ENCODE results near the gene TCF7L1. TPM values are rescaled to one million over a fixed set of nuclear protein-coding genes. Genes with fewer than 3 reads are reported as not detected.

The TCF7L1 gene
- polyA plus RNA-seq, 3 donors = 0.05 to 0.09 TPM; not detected in 1

- no peak for TF ChIP-seq CTCF (IDR thresholded peaks at IDR 0.05)
- DNase-seq = no peak
- Mint-ChIP-seq H3K36me3 (no peaks in the 10 kb centered on the region), H3K27me3 (ENCODE audit: low read depth in 3 of 3) (peaks cover 3 to 10% (median 6%) of the 10 kb centered on the region in 3 donors), H3K9me3 (peaks cover 0 to 3% (median 0%) of the 10 kb centered on the region in 7 donors), H3K4me1 (peaks cover 2% of the 10 kb centered on the region), H3K27ac (no peak overlapping the region), H3K4me3 (no peak overlapping the region)
- WGBS (ENCODE audit: insufficient coverage) = 80% methylated on average over 1 of the region's 8 CpGs
- no peaks in the 10 kb centered on the region for H4K20me1 ChIP-seq (ENCODE audit: insufficient read depth, low read length)
- H3K9ac ChIP-seq (ENCODE audit: insufficient read depth, low read length, poor library complexity, severe bottlenecking) = no peak overlapping the region
- no peak overlapping the region for H3K4me2 ChIP-seq (replicated peaks; ENCODE audit: extremely low read depth, low read length, poor library complexity, severe bottlenecking)
- H3K27ac ChIP-seq (ENCODE audit: low read depth in 1 of 2, low read length in 2 of 2) = no peak overlapping the region
- no peak overlapping the region for H2AFZ ChIP-seq (ENCODE audit: insufficient read depth, low read depth, low read length, poor library complexity, severe bottlenecking)
- intact Hi-C loops (cut with micrococcal nuclease) = no loop called here
- H3K79me2 ChIP-seq (ENCODE audit: insufficient read depth, low read length) = no peaks in the 10 kb centered on the region
- H3K9me3 ChIP-seq (replicated peaks in 1 of 2; ENCODE audit: control insufficient read depth in 1 of 2, insufficient read depth in 1 of 2, low read length in 2 of 2) = no peaks in the 10 kb centered on the region
- no peaks in the 10 kb centered on the region for H3K36me3 ChIP-seq (replicated peaks in 1 of 2; ENCODE audit: control insufficient read depth in 1 of 2, insufficient read depth in 2 of 2, low read length in 2 of 2)
- no peaks in the 10 kb centered on the region for H3K4me1 ChIP-seq (ENCODE audit: control insufficient read depth in 1 of 2, insufficient read depth in 2 of 2, low read length in 2 of 2)
- no peaks in the 10 kb centered on the region for H3K27me3 ChIP-seq (ENCODE audit: control insufficient read depth in 2 of 2, insufficient read depth in 2 of 2, low read length in 2 of 2)
- no peak overlapping the region for H3K4me3 ChIP-seq (replicated peaks in 1 of 3; ENCODE audit: low read depth in 2 of 3, low read length in 3 of 3)
Measured at GRCh38 chr2:85247610-85248009, 114.4 kb downstream of the TCF7L1 start.

GRCh38 chr2:85248773-85249509 lies 115.7 kb downstream of the TCF7L1 start:
- no peaks in the 10 kb centered on the region for H3K4me1 ChIP-seq (ENCODE audit: control insufficient read depth in 1 of 2, insufficient read depth in 2 of 2, low read length in 2 of 2)
- H3K4me2 ChIP-seq (replicated peaks; ENCODE audit: extremely low read depth, low read length, poor library complexity, severe bottlenecking) = no peak overlapping the region
- Mint-ChIP-seq H3K27me3 (ENCODE audit: low read depth in 3 of 3) (peaks cover 0 to 6% (median 6%) of the 10 kb centered on the region in 3 donors), H3K36me3 (no peaks in the 10 kb centered on the region), H3K27ac (no peak overlapping the region), H3K4me3 (no peak overlapping the region), H3K9me3 (peaks cover 0 to 3% (median 0%) of the 10 kb centered on the region in 7 donors), H3K4me1 (no peaks in the 10 kb centered on the region)
- no peak overlapping the region for H2AFZ ChIP-seq (ENCODE audit: insufficient read depth, low read depth, low read length, poor library complexity, severe bottlenecking)
- H3K4me3 ChIP-seq (replicated peaks in 1 of 3; ENCODE audit: low read depth in 2 of 3, low read length in 3 of 3) = no peak overlapping the region
- H3K79me2 ChIP-seq (ENCODE audit: insufficient read depth, low read length) = no peaks in the 10 kb centered on the region
- no peaks in the 10 kb centered on the region for H3K9me3 ChIP-seq (replicated peaks in 1 of 2; ENCODE audit: control insufficient read depth in 1 of 2, insufficient read depth in 1 of 2, low read length in 2 of 2)
- DNase-seq = no peak
- TF ChIP-seq CTCF (IDR thresholded peaks at IDR 0.05) = no peak
- intact Hi-C loops (cut with micrococcal nuclease) = no loop called here
- no peaks in the 10 kb centered on the region for H3K36me3 ChIP-seq (replicated peaks in 1 of 2; ENCODE audit: control insufficient read depth in 1 of 2, insufficient read depth in 2 of 2, low read length in 2 of 2)
- no peaks in the 10 kb centered on the region for H3K27me3 ChIP-seq (ENCODE audit: control insufficient read depth in 2 of 2, insufficient read depth in 2 of 2, low read length in 2 of 2)
- no peak overlapping the region for H3K27ac ChIP-seq (ENCODE audit: low read depth in 1 of 2, low read length in 2 of 2)
- H3K9ac ChIP-seq (ENCODE audit: insufficient read depth, low read length, poor library complexity, severe bottlenecking) = no peak overlapping the region
- WGBS (ENCODE audit: insufficient coverage) = 97% methylated on average over 4 of the region's 7 CpGs
- no peaks in the 10 kb centered on the region for H4K20me1 ChIP-seq (ENCODE audit: insufficient read depth, low read length)

All from CD14-positive monocyte (primary cell).